Measurements from ENCODE around the gene CATSPERB.
"Not testable (repeated sequence)": the region's sequence is repeated elsewhere in the genome, so short reads cannot be mapped to it uniquely, and the experiment has no call there.

The CATSPERB gene

GRCh38 chr14:91554535-91555332, 177.2 kb downstream of the CATSPERB start:
- TF ChIP-seq CTCF (conservative IDR thresholded peaks at IDR 0.05) = no peak
- H3K27ac ChIP-seq = no peak overlapping the region

GRCh38 chr14:91548108-91548507, 183.8 kb downstream of the CATSPERB start:
- H3K27ac ChIP-seq = no peak overlapping the region
- TF ChIP-seq CTCF (conservative IDR thresholded peaks at IDR 0.05) = no peak

GRCh38 chr14:91545946-91546716, 185.8 kb downstream of the CATSPERB start:
- no peak for TF ChIP-seq CTCF (conservative IDR thresholded peaks at IDR 0.05)
- H3K27ac ChIP-seq = peak overlapping the region; percentile 74

- no peak for TF ChIP-seq CTCF (conservative IDR thresholded peaks at IDR 0.05)
- peak overlapping the region; percentile 74 for H3K27ac ChIP-seq
Measured at GRCh38 chr14:91545204-91545603, 186.7 kb downstream of the CATSPERB start.

- no peak overlapping the region for H3K27ac ChIP-seq
- TF ChIP-seq CTCF (conservative IDR thresholded peaks at IDR 0.05) = no peak
Measured at GRCh38 chr14:91536327-91536726, 195.6 kb downstream of the CATSPERB start.

GRCh38 chr14:91534059-91534458, 197.8 kb downstream of the CATSPERB start:
- not testable (repeated sequence) for H3K27ac ChIP-seq

- no peak for TF ChIP-seq CTCF (conservative IDR thresholded peaks at IDR 0.05)
- no peak overlapping the region for H3K27ac ChIP-seq
Measured at GRCh38 chr14:91533623-91534022, 198.3 kb downstream of the CATSPERB start.

Measured in VCaP (cell line).